ENCODE measurements around the gene CD84.

- no peak for TF ChIP-seq FOXK2 (IDR thresholded peaks at IDR 0.05)
- TF ChIP-seq FOXA1 (IDR thresholded peaks at IDR 0.05) = no peak
- no peak for TF ChIP-seq SP1 (IDR thresholded peaks at IDR 0.05)
- no peak for TF ChIP-seq SUZ12 (IDR thresholded peaks at IDR 0.05)
- no peak for TF ChIP-seq TARDBP (IDR thresholded peaks at IDR 0.05)
- no peak for TF ChIP-seq L3MBTL2 (conservative IDR thresholded peaks at IDR 0.05)
- no peak for TF ChIP-seq ARNT (IDR thresholded peaks at IDR 0.05)
- TF ChIP-seq NFRKB (IDR thresholded peaks at IDR 0.05) = no peak
- TF ChIP-seq BHLHE40 (IDR thresholded peaks at IDR 0.05; ENCODE audit: borderline replicate concordance) = no peak
Observed at GRCh38 chr1:160577671-160578070, 1.6 kb downstream of the CD84 start.
